ENCODE measurements around the gene EHHADH. TPM values are rescaled to one million over a fixed set of nuclear protein-coding genes. Genes with fewer than 3 reads are reported as not detected.

The EHHADH gene
- total RNA-seq, 1 experiment from 2014 or later, result 4.2 TPM

DNA sequence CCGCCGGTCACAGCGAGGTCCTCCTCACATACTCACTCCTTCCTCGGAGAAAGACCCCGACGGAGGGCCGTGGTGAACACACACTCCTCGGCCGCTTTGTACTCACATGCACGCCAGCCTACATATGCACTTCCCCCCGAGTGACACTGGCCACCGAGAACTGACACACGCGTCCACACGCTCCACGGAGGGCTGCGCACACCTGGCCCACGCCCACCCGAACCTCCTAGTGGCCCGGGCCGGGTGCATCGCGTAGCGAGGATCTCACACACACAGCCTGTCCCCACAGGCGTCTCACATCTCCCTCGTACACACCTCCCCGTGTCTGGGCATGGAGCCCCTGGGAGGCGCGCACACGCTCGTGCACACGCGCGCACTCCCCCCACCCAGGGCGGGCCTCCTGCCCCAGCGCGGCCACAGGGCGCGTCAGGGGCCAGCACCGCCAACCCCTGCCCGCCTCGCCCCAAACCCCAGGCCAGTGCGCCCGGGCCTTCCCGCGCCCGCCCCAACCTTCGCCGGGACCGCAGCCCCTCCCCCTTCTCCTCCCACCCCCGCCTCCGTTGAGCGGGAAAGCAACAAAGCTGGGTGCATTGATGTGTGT, 100.6 kb downstream of the EHHADH start (continued):
- TF ChIP-seq ZNF671 (CRISPR knock-in tag; IDR thresholded peaks at IDR 0.05) (no peak), SOX15 (CRISPR knock-in tag; IDR thresholded peaks at IDR 0.05) (no peak), EMX1 (CRISPR knock-in tag; IDR thresholded peaks at IDR 0.05) (no peak), JUN (CRISPR knock-in tag; IDR thresholded peaks at IDR 0.05) (no peak), ATF1 (CRISPR knock-in tag; IDR thresholded peaks at IDR 0.05) (no peak)
- TF ChIP-seq, protein P1, sequence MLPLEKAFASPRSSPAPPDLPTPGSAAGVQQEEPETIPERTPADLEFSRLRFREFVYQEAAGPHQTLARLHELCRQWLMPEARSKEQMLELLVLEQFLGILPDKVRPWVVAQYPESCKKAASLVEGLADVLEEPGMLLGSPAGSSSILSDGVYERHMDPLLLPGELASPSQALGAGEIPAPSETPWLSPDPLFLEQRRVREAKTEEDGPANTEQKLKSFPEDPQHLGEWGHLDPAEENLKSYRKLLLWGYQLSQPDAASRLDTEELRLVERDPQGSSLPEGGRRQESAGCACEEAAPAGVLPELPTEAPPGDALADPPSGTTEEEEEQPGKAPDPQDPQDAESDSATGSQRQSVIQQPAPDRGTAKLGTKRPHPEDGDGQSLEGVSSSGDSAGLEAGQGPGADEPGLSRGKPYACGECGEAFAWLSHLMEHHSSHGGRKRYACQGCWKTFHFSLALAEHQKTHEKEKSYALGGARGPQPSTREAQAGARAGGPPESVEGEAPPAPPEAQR (CRISPR knock-in tag; IDR thresholded peaks at IDR 0.05), result no peak
- TF ChIP-seq, protein P2, sequence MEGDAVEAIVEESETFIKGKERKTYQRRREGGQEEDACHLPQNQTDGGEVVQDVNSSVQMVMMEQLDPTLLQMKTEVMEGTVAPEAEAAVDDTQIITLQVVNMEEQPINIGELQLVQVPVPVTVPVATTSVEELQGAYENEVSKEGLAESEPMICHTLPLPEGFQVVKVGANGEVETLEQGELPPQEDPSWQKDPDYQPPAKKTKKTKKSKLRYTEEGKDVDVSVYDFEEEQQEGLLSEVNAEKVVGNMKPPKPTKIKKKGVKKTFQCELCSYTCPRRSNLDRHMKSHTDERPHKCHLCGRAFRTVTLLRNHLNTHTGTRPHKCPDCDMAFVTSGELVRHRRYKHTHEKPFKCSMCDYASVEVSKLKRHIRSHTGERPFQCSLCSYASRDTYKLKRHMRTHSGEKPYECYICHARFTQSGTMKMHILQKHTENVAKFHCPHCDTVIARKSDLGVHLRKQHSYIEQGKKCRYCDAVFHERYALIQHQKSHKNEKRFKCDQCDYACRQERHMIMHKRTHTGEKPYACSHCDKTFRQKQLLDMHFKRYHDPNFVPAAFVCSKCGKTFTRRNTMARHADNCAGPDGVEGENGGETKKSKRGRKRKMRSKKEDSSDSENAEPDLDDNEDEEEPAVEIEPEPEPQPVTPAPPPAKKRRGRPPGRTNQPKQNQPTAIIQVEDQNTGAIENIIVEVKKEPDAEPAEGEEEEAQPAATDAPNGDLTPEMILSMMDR (IDR thresholded peaks at IDR 0.05), result no peak
- TF ChIP-seq, protein P3, sequence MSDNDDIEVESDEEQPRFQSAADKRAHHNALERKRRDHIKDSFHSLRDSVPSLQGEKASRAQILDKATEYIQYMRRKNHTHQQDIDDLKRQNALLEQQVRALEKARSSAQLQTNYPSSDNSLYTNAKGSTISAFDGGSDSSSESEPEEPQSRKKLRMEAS (CRISPR knock-in tag; IDR thresholded peaks at IDR 0.05), result 0 out of 2 replicates have a peak, but pooled peaks have one; percentile 31
- TF ChIP-seq, protein P4, sequence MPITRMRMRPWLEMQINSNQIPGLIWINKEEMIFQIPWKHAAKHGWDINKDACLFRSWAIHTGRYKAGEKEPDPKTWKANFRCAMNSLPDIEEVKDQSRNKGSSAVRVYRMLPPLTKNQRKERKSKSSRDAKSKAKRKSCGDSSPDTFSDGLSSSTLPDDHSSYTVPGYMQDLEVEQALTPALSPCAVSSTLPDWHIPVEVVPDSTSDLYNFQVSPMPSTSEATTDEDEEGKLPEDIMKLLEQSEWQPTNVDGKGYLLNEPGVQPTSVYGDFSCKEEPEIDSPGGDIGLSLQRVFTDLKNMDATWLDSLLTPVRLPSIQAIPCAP (CRISPR knock-in tag; IDR thresholded peaks at IDR 0.05), result 0 out of 2 replicates have a peak, but pooled peaks have one; percentile 29

DNA sequence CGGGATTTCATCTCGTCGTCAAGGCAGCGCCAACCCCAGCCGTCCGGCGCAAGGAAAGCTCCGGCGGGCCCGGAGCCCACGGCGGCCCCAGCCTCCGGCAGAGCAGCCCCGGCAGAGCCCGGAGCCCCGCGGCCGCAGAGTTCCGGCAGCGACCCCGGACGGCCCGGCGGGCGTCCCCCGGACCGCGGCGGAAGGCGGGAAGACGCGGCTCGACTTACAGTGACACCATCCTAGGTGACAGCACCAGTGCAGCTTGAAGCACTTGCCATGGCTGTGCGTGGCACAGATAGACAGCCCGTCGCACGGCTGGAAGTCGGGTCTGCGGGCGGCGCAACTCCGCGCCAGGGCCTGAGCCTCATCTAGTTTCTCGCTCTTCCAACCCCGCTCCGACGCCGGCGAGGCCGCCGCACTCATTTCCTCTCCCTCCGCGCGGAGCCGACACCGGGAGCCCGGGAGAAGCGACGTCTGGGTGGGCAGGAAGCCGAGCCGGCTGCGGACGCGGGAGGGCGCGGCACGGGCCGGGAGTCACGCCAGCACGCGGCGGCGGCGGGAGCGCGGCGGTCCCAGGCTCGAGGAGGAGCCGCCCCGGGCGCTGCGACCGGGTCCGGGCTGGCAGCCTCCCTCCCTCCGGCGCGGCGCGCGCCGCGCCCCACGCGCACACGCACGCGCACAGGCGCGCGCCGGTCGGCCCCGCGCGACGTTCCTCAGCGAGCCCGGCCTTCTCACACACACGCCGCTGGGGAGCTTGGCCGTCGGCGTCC, 101.3 kb downstream of the EHHADH start, which contains the start of gene C3orf70:
Gene C3orf70, minus strand, starts transcription at position 651 of the 761 bp plus-strand sequence. Its CDS starts 237 bp downstream, at position 414.
- H3K36me3 Mint-ChIP-seq, result no peaks in the 10 kb centered on the region
- DNase-seq (ENCODE audit: low spot score) (peak; percentile 55), ATAC-seq (peak; percentile 43)
- CTCF ChIA-PET, result interaction anchor here (0.7 to 1.9 kb wide), 6 partner anchors 24 to 611 kb away, joined by 3 to 6 read pairs (median 3); no protein-coding TSS in a partner anchor
- no peak within 1 kb of the TSS; the same call in 1 of the 2 replicates for H3K27ac Mint-ChIP-seq
- peak within 1 kb of the TSS; percentile 75 for H3K4me3 Mint-ChIP-seq
- POLR2A ChIA-PET, result interaction anchor here (0.5 kb wide), 1 partner anchor 141 kb away, joined by 4 read pairs; no protein-coding TSS in a partner anchor
- no peaks in the 10 kb centered on the region for H3K9me3 Mint-ChIP-seq
- H3K4me1 Mint-ChIP-seq, result peaks cover 7% of the 10 kb centered on the region
- peaks cover 44% of the 10 kb centered on the region for H3K27me3 Mint-ChIP-seq (ENCODE audit: low read depth)
- TF ChIP-seq GRHL2 (CRISPR knock-in tag; IDR thresholded peaks at IDR 0.05; ENCODE audit: insufficient replicate concordance, severe bottlenecking), result no peak
- TF ChIP-seq GABPB1 (CRISPR knock-in tag; IDR thresholded peaks at IDR 0.05), result 0 out of 2 replicates have a peak, but pooled peaks have one; percentile 41
- 0 out of 2 replicates have a peak, but pooled peaks have one; percentile 22 for TF ChIP-seq ZNF263 (CRISPR knock-in tag; IDR thresholded peaks at IDR 0.05; ENCODE audit: low read depth)
- peak; percentile 44; the same call in 1 of the 2 replicates for TF ChIP-seq JUN (CRISPR knock-in tag; IDR thresholded peaks at IDR 0.05)
- TF ChIP-seq, protein P5, sequence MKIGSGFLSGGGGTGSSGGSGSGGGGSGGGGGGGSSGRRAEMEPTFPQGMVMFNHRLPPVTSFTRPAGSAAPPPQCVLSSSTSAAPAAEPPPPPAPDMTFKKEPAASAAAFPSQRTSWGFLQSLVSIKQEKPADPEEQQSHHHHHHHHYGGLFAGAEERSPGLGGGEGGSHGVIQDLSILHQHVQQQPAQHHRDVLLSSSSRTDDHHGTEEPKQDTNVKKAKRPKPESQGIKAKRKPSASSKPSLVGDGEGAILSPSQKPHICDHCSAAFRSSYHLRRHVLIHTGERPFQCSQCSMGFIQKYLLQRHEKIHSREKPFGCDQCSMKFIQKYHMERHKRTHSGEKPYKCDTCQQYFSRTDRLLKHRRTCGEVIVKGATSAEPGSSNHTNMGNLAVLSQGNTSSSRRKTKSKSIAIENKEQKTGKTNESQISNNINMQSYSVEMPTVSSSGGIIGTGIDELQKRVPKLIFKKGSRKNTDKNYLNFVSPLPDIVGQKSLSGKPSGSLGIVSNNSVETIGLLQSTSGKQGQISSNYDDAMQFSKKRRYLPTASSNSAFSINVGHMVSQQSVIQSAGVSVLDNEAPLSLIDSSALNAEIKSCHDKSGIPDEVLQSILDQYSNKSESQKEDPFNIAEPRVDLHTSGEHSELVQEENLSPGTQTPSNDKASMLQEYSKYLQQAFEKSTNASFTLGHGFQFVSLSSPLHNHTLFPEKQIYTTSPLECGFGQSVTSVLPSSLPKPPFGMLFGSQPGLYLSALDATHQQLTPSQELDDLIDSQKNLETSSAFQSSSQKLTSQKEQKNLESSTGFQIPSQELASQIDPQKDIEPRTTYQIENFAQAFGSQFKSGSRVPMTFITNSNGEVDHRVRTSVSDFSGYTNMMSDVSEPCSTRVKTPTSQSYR (CRISPR knock-in tag; IDR thresholded peaks at IDR 0.05), result no peak
- TF ChIP-seq, protein P6, sequence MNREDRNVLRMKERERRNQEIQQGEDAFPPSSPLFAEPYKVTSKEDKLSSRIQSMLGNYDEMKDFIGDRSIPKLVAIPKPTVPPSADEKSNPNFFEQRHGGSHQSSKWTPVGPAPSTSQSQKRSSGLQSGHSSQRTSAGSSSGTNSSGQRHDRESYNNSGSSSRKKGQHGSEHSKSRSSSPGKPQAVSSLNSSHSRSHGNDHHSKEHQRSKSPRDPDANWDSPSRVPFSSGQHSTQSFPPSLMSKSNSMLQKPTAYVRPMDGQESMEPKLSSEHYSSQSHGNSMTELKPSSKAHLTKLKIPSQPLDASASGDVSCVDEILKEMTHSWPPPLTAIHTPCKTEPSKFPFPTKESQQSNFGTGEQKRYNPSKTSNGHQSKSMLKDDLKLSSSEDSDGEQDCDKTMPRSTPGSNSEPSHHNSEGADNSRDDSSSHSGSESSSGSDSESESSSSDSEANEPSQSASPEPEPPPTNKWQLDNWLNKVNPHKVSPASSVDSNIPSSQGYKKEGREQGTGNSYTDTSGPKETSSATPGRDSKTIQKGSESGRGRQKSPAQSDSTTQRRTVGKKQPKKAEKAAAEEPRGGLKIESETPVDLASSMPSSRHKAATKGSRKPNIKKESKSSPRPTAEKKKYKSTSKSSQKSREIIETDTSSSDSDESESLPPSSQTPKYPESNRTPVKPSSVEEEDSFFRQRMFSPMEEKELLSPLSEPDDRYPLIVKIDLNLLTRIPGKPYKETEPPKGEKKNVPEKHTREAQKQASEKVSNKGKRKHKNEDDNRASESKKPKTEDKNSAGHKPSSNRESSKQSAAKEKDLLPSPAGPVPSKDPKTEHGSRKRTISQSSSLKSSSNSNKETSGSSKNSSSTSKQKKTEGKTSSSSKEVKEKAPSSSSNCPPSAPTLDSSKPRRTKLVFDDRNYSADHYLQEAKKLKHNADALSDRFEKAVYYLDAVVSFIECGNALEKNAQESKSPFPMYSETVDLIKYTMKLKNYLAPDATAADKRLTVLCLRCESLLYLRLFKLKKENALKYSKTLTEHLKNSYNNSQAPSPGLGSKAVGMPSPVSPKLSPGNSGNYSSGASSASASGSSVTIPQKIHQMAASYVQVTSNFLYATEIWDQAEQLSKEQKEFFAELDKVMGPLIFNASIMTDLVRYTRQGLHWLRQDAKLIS (CRISPR knock-in tag; IDR thresholded peaks at IDR 0.05; ENCODE audit: borderline replicate concordance), result no peak
- TF ChIP-seq FOXK1 (CRISPR knock-in tag; IDR thresholded peaks at IDR 0.05), result no peak
- TF ChIP-seq ZNF138 (CRISPR knock-in tag; conservative IDR thresholded peaks at IDR 0.05), result no peak
- 0 out of 2 replicates have a peak, but pooled peaks have one; percentile 25 for TF ChIP-seq NFE2L1 (CRISPR knock-in tag; IDR thresholded peaks at IDR 0.05)
- peak; percentile 68; the same call in 1 of the 2 replicates for TF ChIP-seq MYBL2 (CRISPR knock-in tag; IDR thresholded peaks at IDR 0.05)
- TF ChIP-seq, protein P1 (CRISPR knock-in tag; IDR thresholded peaks at IDR 0.05), result no peak
- TF ChIP-seq, protein P7, sequence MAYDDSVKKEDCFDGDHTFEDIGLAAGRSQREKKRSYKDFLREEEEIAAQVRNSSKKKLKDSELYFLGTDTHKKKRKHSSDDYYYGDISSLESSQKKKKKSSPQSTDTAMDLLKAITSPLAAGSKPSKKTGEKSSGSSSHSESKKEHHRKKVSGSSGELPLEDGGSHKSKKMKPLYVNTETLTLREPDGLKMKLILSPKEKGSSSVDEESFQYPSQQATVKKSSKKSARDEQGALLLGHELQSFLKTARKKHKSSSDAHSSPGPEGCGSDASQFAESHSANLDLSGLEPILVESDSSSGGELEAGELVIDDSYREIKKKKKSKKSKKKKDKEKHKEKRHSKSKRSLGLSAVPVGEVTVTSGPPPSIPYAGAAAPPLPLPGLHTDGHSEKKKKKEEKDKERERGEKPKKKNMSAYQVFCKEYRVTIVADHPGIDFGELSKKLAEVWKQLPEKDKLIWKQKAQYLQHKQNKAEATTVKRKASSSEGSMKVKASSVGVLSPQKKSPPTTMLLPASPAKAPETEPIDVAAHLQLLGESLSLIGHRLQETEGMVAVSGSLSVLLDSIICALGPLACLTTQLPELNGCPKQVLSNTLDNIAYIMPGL (CRISPR knock-in tag; IDR thresholded peaks at IDR 0.05), result peak; percentile 64; the same call in 1 of the 2 replicates
